H7 (cell line): ENCODE results near the gene BRSK1. TPM values are rescaled to one million over a fixed set of nuclear protein-coding genes. Genes with fewer than 3 reads are reported as not detected.

ENCODE experiments used
- DNase-seq: peaks from one replicate; pipeline ENCODE4 v3.0.0; 2012
- H3K27me3 ChIP-seq: 2 replicates; pipeline ENCODE4 v1.6.0; 2011; ENCODE audit warnings: mild to moderate bottlenecking, low read length; ENCODE audit not compliant: control insufficient read depth, insufficient read depth
- H3K36me3 ChIP-seq: replicated peaks from 2 replicates; pipeline ENCODE4 v1.5.1; 2011; ENCODE audit warnings: low read length; ENCODE audit not compliant: control insufficient read depth, insufficient read depth
- H3K4me3 ChIP-seq: 2 replicates; pipeline ENCODE4 v1.5.1; 2011; ENCODE audit warnings: low read depth, mild to moderate bottlenecking, control low read depth, low read length, moderate library complexity; ENCODE audit not compliant: insufficient read depth
- total RNA-seq: library from RNA; depleted of rRNA; stranded (reverse); fragments of >200 nt; shearing (Covaris generic); gene quantifications from 2 replicates; pipeline ENCODE4 v1.2.3, GENCODE V29; 2014

BRSK1 gene
- total RNA-seq, 1 experiment from 2014 or later: 20.3 TPM

GRCh38 chr19:55249841-55250240 lies 34.0 kb upstream of the BRSK1 start:
- Histone ChIP-seq H3K36me3 (peaks cover 9% of the 10 kb centered on the region), H3K4me3 (no peak overlapping the region), H3K27me3 (no peaks in the 10 kb centered on the region)
- no peak for DNase-seq

GRCh38 chr19:55250262-55251036 lies 33.3 kb upstream of the BRSK1 start:
- DNase-seq: no peak
- Histone ChIP-seq H3K4me3 (no peak overlapping the region), H3K27me3 (no peaks in the 10 kb centered on the region), H3K36me3 (peaks cover 8% of the 10 kb centered on the region)

GRCh38 chr19:55251341-55252081 lies 32.3 kb upstream of the BRSK1 start:
- Histone ChIP-seq H3K4me3 (no peak overlapping the region), H3K27me3 (no peaks in the 10 kb centered on the region), H3K36me3 (peaks cover 3% of the 10 kb centered on the region)

GRCh38 chr19:55252760-55253663 lies 30.8 kb upstream of the BRSK1 start:
- DNase-seq: peak; percentile 42
- H3K4me3 ChIP-seq: no peak overlapping the region
- H3K36me3 ChIP-seq: no peaks in the 10 kb centered on the region; the same call in 1 of the 2 replicates
- H3K27me3 ChIP-seq: no peaks in the 10 kb centered on the region

More at GRCh38 chr19:55251341-55252081, 32.3 kb upstream of the BRSK1 start:
- peak; percentile 35 for DNase-seq

- peak; percentile 64 for DNase-seq
- H3K4me3 ChIP-seq: no peak overlapping the region
- H3K36me3 ChIP-seq: no peaks in the 10 kb centered on the region; the same call in 1 of the 2 replicates
- no peaks in the 10 kb centered on the region for H3K27me3 ChIP-seq
Measured at GRCh38 chr19:55253842-55254624, 29.8 kb upstream of the BRSK1 start.

- DNase-seq: peak; percentile 52
- Histone ChIP-seq H3K36me3 (no peaks in the 10 kb centered on the region; the same call in 1 of the 2 replicates), H3K4me3 (no peak overlapping the region)
Measured at GRCh38 chr19:55254625-55254977, 29.2 kb upstream of the BRSK1 start.

GRCh38 chr19:55255618-55256423 lies 28.0 kb upstream of the BRSK1 start:
- no peak overlapping the region for H3K4me3 ChIP-seq
- DNase-seq: peak; percentile 56
- H3K36me3 ChIP-seq: no peaks in the 10 kb centered on the region; the same call in 1 of the 2 replicates
- no peaks in the 10 kb centered on the region for H3K27me3 ChIP-seq

More at GRCh38 chr19:55254625-55254977, 29.2 kb upstream of the BRSK1 start:
- no peaks in the 10 kb centered on the region for H3K27me3 ChIP-seq

- DNase-seq: no peak
- no peaks in the 10 kb centered on the region; the same call in 1 of the 2 replicates for H3K36me3 ChIP-seq
- peak overlapping the region; percentile 99 for H3K4me3 ChIP-seq
- no peaks in the 10 kb centered on the region for H3K27me3 ChIP-seq
Measured at GRCh38 chr19:55256562-55257460, 27.0 kb upstream of the BRSK1 start.

- peak; percentile 81 for DNase-seq
- Histone ChIP-seq H3K4me3 (peak overlapping the region; percentile 99), H3K36me3 (no peaks in the 10 kb centered on the region; the same call in 1 of the 2 replicates), H3K27me3 (no peaks in the 10 kb centered on the region)
Measured at GRCh38 chr19:55257461-55258420, 26.1 kb upstream of the BRSK1 start.

- no peaks in the 10 kb centered on the region for H3K27me3 ChIP-seq
- peak overlapping the region; percentile 99 for H3K4me3 ChIP-seq
- DNase-seq: peak; percentile 86
- H3K36me3 ChIP-seq: no peaks in the 10 kb centered on the region; the same call in 1 of the 2 replicates
Measured at GRCh38 chr19:55258476-55258827, 25.3 kb upstream of the BRSK1 start.

GRCh38 chr19:55258828-55259539 lies 24.8 kb upstream of the BRSK1 start, which contains the start of gene PPP6R1:
Gene PPP6R1, minus strand, starts transcription at chr19:55259017. Its CDS starts 11,914 bp downstream, at chr19:55247103.
- H3K27me3 ChIP-seq: no peaks in the 10 kb centered on the region
- DNase-seq: peak; percentile 100
- peak within 1 kb of the TSS; percentile 99 for H3K4me3 ChIP-seq
- H3K36me3 ChIP-seq: no peaks in the 10 kb centered on the region; the same call in 1 of the 2 replicates
